ENCODE measurements around the gene NECTIN1.

The NECTIN1 gene

DNA sequence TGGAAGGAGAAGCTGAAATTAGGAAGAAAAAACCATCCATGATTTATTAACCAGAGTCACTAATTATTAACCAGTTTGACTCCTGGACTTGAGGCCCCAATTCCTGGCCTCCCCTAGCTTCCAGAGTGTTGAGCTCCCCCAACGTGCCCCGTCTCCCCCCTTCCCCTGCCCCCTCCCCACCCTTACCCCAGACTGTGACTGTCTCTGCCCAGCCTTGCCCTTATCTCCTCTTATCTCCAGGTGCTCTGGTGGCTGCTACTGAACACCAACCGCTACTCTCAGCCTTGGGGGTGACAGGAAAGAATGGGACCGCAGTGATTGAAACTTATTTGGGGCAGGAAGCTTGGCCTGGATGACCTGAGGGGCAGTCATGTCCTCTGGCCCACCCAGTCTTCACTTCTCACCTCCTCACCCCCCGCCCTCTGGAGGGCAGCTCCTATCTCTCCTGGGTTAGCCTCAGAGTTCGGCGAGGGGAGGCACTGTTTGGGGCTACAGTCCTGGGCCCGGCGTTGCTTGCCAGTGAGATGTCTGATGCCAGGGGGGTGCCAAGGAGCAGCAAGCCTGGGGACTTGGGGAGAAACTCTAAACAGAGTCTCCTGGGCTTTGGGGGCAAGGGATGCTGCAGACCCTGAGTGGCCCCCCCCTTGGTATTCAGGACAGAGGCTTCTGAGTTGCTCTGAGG is 15.5 kb downstream of the NECTIN1 start:
- in situ Hi-C loops (cut with HindIII; ENCODE audit: low sequenced_read_pairs): no loop called here

DNA sequence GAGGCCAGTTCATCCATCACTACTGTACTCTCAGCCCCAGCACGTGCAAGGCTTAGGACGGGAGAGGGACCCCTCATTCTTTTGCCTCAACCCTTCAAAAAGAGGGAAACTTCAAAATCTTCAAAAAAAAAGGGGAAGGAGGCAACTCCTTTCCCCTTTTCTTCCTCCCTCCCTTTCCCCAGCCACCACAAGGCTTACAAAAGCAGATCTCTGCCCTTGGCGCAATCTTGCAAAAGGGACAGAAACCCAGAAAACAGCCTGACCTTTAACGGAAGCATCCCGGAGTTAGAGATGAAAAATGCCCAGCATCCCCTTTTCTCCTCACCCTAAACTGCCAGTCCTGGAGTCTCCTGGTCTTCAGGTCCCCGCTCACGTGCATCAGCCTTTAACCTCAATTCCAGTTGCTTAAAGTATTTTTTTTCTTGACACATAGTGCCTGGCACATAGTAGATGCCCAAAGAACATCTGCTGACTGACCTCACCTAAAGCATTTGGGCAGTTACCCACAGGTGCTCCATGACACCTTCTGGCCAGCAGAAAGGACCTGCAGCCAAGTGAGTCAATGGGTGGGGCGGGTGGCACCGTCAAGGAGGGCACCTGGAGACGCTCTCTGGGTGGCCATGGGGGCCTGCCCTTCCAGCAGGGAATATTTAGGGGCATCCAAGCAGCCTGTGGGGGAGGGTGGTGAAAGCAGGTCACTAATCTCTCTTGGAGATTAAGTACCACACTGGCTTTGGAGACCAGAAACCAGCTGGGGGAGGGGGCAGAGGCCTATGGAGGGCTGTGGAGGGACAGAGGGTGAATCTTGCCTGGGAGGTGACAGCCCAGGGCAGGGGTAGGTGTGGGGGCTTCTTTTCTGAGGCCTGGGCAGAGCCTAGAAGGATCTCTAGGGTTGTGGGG is 16.3 kb downstream of the NECTIN1 start:
- in situ Hi-C loops (cut with HindIII; ENCODE audit: low sequenced_read_pairs): no loop called here

DNA sequence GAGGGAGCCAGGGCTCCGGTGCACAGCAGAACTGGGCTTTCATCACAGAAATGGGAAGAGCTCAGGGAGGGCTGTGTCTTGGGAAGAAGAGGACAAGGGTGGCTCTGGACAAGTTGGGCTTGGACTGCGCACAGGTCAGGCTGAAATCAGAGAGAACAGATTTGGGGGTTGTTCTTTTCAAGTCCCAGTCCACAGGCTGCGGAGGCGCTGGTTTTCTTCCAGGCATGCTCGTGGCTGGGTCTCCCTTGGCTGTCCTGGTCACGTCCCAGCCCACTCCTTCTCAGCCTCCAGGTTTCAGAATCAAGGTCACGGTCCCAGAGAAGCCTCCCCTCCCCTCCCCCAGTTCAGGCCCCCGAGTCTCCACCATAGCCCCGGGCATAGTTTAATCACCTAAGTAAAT is 17.0 kb downstream of the NECTIN1 start:
- in situ Hi-C loops (cut with HindIII; ENCODE audit: low sequenced_read_pairs): no loop called here

DNA sequence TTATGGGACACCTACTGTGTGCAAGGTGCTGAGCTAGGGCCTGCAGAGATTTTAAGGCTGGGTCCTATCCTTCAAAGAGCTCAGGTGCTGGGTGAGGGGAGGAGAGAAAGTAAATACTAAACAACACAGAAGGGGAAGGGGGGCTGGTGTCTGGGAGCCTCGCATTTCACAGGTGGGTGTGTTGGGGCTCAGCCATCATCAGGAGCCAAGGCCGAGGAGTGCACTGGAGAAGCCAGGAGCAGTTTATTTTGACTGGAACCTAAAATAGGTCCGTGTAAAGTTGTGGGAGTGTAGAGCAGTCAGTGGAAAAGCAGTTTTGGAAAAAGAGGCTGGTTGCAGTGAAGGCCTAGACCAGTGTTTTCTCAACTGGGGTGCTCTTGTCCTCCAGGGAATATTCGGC is 17.5 kb downstream of the NECTIN1 start:
- in situ Hi-C loops (cut with HindIII; ENCODE audit: low sequenced_read_pairs): no loop called here

DNA sequence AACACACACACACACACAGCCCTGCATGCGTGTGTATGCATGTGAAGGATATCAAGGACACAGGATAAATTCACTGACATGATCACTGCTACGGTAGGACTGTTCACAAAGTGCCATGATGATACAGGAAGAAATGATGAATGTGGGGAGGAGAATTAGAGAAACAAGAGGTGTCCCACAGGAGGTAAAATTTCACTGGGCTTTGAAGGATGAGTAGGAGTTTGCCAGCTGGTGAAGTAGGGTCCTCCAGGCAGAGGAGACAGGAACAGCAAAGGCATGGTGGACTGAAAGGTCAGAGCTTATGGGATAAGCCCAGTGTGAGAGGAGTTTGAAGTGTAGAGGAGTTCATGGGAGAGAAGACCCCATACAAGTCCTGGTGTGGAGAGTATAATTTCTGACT is 18.6 kb downstream of the NECTIN1 start:
- in situ Hi-C loops (cut with HindIII; ENCODE audit: low sequenced_read_pairs): no loop called here

DNA sequence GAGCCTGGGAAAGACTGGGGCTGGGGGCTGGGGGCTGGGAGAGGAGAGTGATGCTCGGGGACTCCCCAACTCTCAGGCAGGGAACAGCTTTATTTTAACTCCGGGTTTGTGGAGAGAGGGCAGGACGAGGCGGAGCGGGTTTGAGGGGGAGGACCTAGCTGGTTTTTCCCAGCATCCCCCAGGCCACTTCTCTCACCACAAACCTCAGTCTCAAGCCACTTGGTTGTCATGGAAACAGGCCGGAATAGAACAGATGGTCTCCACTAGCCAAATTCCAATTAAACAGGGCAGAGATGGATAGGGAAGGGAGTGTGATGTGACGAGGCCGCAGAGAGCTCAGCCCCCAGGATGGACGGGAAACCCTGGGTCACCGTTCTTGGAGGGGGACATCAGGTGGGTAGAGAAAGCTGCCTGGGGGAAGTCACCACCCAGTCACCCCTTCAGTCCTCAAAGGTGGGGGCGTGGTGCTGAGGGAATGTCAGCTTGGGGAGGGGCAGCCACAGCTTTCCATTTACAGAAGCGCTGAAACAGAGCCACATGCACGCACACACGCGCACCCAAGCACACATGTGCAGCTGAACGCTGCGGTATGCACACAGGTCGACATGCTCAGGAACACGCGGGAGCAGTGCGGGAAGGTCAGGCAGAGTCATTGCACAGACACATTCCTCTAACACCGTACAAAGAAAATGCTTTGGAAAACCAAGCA is 19.2 kb downstream of the NECTIN1 start:
- in situ Hi-C loops (cut with HindIII; ENCODE audit: low sequenced_read_pairs): loop anchor here (10.0 kb wide), 2 partner anchors 55 to 105 kb away; no protein-coding TSS in a partner anchor

DNA sequence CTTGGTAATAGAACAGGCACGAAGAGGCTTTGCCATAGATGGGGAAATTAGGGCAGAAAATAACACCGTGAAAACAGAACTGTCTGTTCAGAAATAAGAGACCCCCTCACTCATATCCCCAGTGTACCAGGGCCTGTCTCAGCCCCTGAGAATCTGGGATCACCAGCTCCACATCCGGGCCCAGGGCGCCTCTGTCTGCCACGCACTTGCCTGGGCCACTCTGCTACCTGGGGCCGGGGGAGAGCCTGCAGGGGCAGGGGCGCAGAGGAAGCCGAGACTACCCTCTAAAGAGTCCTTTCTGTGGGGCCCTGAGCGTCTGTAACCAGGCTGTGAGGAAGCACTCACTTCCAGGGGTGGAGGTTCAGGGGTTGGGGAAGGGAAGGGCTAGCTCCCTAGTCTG is 19.8 kb downstream of the NECTIN1 start:
- in situ Hi-C loops (cut with HindIII; ENCODE audit: low sequenced_read_pairs): loop anchor here (10.0 kb wide), 2 partner anchors 56 to 104 kb away; no protein-coding TSS in a partner anchor

DNA sequence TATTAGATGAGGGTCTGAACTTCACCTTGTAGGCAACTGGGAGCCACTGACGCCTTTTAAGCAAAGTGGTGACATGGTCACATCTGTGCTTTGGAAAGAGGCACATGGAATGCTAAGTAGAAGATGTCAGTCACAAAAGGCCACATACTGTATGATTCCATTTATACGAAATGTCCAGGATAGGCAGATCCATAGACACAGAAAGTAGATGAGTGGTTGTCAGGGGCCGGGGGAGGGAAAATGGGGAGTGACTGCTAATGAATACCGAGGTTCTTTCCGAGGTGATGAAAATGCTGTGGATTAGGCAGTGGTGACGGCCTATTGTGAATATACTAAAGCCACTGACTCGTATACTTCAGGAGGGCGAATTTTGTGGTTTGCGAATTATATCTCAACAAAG is 20.6 kb downstream of the NECTIN1 start:
- in situ Hi-C loops (cut with HindIII; ENCODE audit: low sequenced_read_pairs): loop anchor here (10.0 kb wide), 2 partner anchors 56 to 104 kb away; no protein-coding TSS in a partner anchor

DNA sequence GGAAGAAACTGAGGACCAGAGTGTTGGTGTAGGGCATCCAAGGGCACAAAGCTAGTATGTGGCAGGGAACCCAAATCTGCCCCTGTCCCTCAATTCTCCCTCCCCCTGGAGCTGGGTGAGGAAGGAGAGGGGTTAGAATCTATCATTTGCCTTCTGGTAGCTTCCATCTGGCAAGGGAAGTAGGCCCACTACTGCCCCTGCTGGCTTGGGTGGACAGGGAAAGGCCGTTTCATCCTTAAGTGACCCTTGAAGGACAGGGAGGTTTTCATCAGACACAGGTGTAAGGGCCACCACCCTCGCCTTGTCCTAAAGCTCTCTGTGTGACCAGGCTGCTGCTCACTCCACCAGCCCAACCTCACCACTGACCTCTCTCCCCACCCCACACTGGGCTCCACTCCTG is 22.1 kb downstream of the NECTIN1 start:
- in situ Hi-C loops (cut with HindIII; ENCODE audit: low sequenced_read_pairs): loop anchor here (10.0 kb wide), 2 partner anchors 58 to 102 kb away; no protein-coding TSS in a partner anchor

DNA sequence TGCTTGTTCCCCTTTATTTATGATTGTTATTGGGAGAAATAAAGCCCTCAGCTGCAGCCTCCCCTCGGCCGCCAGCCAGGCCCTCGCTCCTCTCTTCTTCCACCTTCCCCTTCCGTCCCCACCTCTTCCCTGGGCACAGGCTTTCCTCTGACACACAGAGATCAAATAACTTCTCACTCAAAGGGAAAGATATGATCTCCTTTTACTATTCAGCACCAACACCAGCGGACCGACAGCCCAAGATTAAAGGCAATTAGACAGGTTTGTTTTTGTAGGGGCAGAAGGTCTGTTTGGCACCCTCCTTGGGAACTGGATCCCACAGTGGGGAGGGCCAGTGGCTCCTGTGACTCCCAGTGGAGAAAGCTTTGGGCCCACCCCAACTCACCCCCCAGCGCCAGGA is 23.0 kb downstream of the NECTIN1 start:
- in situ Hi-C loops (cut with HindIII; ENCODE audit: low sequenced_read_pairs): loop anchor here (10.0 kb wide), 2 partner anchors 59 to 101 kb away; no protein-coding TSS in a partner anchor

DNA sequence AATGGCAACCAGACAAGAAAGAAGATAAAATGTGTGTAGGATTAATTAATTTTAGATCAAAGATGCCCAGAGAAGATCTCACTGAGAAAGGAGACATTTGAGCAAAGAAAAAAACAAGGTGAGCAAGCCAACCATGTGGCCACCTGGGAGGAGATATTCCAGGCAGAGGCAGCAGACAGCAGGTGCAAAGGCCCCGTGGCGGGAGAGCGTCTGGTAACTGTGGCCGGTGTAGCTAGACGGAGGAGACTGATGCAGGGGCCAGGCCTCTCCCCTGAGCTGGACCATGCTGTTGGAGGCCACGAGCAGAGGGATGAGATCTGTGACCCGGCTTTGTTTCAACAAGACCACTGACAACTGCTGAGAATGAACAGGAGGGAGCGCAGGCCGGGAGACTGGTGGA is 23.6 kb downstream of the NECTIN1 start:
- in situ Hi-C loops (cut with HindIII; ENCODE audit: low sequenced_read_pairs): loop anchor here (10.0 kb wide), 2 partner anchors 59 to 101 kb away; no protein-coding TSS in a partner anchor

DNA sequence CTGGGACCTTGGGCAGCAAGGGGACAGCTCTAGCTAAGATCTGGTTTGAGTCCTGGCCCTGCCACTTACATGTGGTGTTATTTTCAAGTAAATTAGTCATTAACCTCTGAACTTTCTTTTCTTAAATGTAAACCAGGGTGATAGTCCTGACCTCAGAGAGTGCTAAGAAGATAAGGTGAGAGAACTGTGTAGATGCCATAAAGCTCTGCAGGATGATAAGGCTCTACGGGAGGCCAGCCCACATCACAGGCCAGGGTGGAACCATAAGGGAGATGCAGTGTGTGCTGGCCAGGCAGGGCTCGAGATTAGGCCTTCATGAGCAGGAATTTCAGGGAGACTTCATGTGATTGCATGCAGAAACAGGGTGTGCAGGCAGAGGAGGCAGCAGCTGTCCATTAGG is 24.2 kb downstream of the NECTIN1 start:
- in situ Hi-C loops (cut with HindIII; ENCODE audit: low sequenced_read_pairs): loop anchor here (10.0 kb wide), 2 partner anchors 60 to 100 kb away; no protein-coding TSS in a partner anchor

DNA sequence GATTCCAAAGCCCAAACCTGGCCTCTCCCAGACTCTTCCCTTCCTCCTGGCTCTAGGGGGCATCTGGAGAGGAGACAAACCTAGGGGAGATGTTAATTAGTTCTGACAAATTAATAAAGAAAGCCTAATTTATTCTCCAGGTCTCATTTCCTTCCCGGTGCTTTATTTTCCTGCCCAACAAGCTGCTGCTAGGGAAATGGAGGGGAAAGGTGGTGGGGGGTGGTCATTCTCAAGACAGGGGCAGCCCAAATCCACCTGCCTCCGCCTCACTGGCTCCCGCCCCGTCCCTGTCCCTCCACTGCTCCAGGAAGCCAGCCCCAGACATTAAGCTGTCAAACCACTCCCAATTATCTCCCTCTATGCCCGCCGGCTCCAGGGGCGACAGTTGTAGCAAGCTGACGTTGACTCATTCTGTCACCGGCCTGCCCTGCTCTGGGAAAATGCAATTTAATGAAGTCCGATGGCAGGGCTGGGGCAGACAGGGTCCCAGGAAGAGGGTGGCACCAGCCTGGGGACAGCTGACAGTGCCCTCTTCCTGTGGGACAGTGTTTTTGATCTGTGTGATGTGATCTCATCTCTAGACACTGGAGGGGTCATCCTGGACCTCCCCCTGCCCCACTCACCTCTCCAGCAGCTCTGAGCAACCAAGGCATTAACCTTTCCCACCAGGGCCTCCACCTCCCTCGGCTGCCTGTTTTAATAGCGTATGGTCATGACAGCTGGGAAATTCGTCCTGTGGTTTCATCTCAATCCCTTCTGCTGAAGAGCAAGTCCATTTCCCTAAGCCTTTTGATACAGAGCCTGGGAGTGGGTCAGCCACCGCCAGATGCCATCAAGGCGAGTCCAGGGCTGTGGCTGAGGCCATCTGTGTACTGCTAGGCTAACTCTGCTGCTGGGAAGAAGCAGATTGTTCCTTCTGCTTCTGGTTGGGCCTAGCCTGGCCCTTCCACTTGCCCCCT is 27.1 kb downstream of the NECTIN1 start:
- in situ Hi-C loops (cut with HindIII; ENCODE audit: low sequenced_read_pairs): loop anchor here (10.0 kb wide), 2 partner anchors 63 to 97 kb away; no protein-coding TSS in a partner anchor

DNA sequence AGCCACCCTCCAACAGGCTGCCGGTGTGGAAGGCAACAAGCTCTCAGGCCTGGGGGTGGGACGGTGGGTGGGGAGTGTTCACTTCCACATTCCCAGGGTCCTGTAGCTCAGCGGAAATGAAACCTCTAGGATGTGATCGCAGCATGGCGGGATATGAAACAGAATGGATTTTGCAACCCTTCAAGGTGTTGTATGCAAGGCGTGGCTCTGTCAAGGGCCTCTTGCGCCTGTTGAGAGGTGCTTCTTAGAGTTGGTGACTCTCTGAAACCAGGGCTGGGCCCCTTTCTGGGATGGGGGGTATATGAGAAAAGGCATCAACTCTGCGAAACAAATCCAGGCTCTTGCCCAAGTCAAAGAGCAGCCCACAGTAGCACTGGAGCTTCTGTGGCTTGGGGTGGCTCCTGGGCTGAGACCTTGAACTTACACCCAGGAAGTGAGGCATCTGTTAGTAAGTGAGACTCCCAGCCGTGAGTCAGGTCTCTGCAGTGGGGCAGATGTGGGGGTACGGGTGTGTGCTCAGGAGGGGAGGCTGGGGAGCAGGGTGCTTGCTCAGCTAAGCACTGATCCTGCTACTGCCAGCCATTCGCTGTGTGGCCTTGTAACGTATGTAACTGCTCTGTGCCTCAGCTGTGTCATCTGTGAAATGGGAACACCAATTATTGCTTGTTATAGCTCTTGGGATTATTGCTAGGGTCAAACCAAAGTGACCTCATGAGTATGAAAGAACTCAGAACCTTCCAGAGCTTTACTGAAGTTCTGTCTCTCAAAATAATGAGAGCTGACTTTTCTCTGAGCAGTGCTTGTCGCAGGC is 28.3 kb downstream of the NECTIN1 start:
- in situ Hi-C loops (cut with HindIII; ENCODE audit: low sequenced_read_pairs): loop anchor here (10.0 kb wide), 2 partner anchors 64 to 96 kb away; no protein-coding TSS in a partner anchor

DNA sequence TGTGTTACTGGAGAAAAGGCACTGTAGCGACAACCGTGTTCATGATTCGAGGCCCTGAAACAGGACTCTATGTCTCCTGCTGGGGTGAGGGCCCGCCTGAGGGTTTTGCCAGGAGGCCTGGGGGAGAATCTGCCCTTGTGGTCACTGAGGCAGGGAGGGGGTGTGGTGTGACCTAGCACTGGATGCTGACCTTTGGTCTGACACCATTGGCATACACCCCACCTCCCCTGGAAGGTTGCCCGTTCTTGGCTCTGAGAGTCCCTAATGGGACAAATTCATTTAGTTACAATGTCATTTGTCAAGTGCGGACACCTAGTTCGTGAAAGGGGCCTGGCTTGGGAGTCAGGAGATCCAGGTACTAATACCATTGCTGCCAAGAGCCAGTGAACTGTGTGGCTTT is 29.0 kb downstream of the NECTIN1 start:
- in situ Hi-C loops (cut with HindIII; ENCODE audit: low sequenced_read_pairs): loop anchor here (10.0 kb wide), 2 partner anchors 65 to 95 kb away; no protein-coding TSS in a partner anchor

DNA sequence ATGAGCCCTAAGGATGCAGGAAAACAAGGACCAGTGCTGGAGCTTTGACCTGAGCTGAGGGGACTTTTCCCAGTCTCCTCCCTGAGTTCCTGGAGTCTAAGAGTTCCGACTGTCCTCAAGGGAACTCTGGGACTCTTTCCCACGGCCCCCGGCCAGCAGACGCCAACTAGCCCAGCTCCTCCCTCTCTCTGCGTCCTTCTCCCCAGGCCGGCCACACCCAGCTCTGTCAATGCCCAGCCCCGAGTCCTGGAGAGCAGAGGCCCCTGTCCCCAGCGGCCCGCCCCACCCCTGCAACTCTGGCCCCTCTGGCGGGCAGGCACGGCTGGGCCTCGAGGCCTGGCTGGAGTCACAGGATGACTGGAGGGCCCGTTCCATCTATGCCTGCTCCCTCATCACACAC is 29.8 kb downstream of the NECTIN1 start:
- in situ Hi-C loops (cut with HindIII; ENCODE audit: low sequenced_read_pairs): no loop called here

DNA sequence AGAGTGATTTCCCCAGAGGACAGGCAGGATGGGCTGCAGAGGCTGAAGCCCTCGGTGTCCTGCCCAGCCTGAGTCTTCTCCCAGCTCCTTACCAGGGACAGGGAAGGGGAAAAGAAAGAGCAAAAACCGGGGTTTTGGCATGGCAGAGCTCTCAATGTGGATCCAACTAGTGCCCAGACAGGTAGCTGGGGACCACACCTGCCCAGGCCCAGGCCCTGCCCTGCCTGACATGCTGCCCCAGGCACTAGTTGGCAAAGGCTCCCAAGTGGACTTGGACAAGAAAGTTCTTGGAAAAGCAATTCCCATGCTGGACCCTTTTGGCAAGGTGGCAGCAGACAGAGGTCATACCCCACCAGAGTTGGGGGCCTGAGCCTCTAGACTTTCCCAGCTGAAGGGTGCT is 31.1 kb downstream of the NECTIN1 start:
- in situ Hi-C loops (cut with HindIII; ENCODE audit: low sequenced_read_pairs): no loop called here

DNA sequence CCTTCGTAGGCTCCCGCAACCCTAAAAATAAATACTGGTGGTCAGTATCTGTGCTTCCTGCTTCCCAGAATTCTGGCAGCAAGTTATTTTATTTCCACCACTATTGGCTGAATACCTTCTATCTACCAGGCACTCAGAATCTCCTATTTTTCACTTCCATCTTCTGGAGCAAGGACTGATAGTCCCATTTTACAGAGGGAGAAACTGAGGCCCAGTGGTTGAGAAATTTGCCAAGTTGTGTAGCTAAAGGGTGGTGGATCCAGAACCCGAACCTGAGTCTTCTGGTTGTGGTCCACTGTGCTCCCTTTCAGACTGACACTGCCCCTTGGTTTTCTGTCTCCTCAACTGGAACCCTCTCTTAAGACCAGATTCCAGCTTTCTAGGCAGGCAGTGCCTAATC is 31.6 kb downstream of the NECTIN1 start:
- in situ Hi-C loops (cut with HindIII; ENCODE audit: low sequenced_read_pairs): no loop called here
